Measurements from ENCODE around the gene DNAAF8. TPM values are rescaled to one million over a fixed set of nuclear protein-coding genes. Genes with fewer than 3 reads are reported as not detected.

DNAAF8 gene
- total and polyA plus RNA-seq, 4 donors: 4.3 to 11.3 (median 5.0) TPM

DNA sequence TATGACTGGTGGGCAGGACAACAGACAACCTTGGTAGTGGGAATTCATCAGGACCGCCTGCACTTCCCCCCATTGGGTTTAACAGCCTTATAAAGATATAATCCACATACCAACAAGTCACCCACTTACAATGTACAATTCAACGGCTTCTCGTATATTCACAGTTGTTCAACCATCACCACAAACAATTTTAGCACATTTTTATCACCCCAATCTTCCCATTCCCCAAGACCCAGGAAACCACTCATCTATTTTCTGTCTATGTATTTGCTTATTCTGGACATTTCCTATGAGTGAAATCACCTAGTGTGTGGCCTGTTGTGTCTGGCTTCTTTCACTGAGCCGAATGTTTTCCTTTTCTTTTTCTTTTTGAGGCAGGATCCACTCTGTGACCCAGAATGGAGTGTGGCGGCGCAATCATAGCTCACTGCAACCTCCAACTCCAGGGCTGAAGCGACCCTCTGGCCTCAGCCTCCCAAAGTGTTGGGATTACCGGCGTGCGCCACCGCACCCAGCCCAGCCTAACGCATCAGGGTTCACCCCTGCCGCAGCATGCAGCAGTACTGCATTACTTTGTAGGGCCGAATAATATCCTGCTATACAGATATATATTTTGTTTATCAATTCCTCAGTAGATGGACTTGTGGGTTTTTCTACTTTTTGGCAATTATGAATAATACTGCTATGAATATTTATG lies 11.1 kb upstream of the DNAAF8 start:
- no peaks in the 10 kb centered on the region for H3K4me1 ChIP-seq (ENCODE audit: control insufficient read depth in 5 of 5, insufficient read depth in 5 of 5, low read length in 5 of 5)
- H3K9ac ChIP-seq (ENCODE audit: insufficient read depth in 1 of 2, low read length in 2 of 2): no peak overlapping the region
- H3K4me3 ChIP-seq: no peak overlapping the region
- ATAC-seq (ENCODE audit: insufficient read depth, low FRiP score) (no peak), DNase-seq (no peak)
- 96 to 98% methylated on average over 14 of the region's 14 CpGs for WGBS, 2 donors
- no peaks in the 10 kb centered on the region for H3K9me3 ChIP-seq (ENCODE audit: control insufficient read depth in 4 of 4, insufficient read depth in 3 of 4, low read length in 3 of 4)
- TF ChIP-seq, protein P1, sequence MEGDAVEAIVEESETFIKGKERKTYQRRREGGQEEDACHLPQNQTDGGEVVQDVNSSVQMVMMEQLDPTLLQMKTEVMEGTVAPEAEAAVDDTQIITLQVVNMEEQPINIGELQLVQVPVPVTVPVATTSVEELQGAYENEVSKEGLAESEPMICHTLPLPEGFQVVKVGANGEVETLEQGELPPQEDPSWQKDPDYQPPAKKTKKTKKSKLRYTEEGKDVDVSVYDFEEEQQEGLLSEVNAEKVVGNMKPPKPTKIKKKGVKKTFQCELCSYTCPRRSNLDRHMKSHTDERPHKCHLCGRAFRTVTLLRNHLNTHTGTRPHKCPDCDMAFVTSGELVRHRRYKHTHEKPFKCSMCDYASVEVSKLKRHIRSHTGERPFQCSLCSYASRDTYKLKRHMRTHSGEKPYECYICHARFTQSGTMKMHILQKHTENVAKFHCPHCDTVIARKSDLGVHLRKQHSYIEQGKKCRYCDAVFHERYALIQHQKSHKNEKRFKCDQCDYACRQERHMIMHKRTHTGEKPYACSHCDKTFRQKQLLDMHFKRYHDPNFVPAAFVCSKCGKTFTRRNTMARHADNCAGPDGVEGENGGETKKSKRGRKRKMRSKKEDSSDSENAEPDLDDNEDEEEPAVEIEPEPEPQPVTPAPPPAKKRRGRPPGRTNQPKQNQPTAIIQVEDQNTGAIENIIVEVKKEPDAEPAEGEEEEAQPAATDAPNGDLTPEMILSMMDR (IDR thresholded peaks at IDR 0.05; ENCODE audit: control extremely low read depth, extremely low read depth): no peak
- H3K36me3 ChIP-seq (ENCODE audit: control insufficient read depth in 4 of 4, insufficient read depth in 4 of 4, low read length in 4 of 4): peaks cover 0 to 30% (median 8%) of the 10 kb centered on the region in 4 donors
- H3K27ac ChIP-seq (ENCODE audit: low read depth in 1 of 2, low read length in 1 of 2): no peak overlapping the region
- no peaks in the 10 kb centered on the region for H3K27me3 ChIP-seq (ENCODE audit: control insufficient read depth in 3 of 3, insufficient read depth in 3 of 3, low read length in 2 of 3)

- TF ChIP-seq, protein P1 (IDR thresholded peaks at IDR 0.05; ENCODE audit: control extremely low read depth, extremely low read depth): no peak
- WGBS, 2 donors: 91 to 94% methylated on average over 11 of the region's 11 CpGs
- no peaks in the 10 kb centered on the region for H3K9me3 ChIP-seq (ENCODE audit: control insufficient read depth in 4 of 4, insufficient read depth in 3 of 4, low read length in 3 of 4)
- H3K27me3 ChIP-seq (ENCODE audit: control insufficient read depth in 3 of 3, insufficient read depth in 3 of 3, low read length in 2 of 3): no peaks in the 10 kb centered on the region
- ATAC-seq (ENCODE audit: insufficient read depth, low FRiP score) (no peak), DNase-seq (no peak)
- peaks cover 0 to 33% (median 9%) of the 10 kb centered on the region in 4 donors for H3K36me3 ChIP-seq (ENCODE audit: control insufficient read depth in 4 of 4, insufficient read depth in 4 of 4, low read length in 4 of 4)
- no peaks in the 10 kb centered on the region for H3K4me1 ChIP-seq (ENCODE audit: control insufficient read depth in 5 of 5, insufficient read depth in 5 of 5, low read length in 5 of 5)
- H3K9ac ChIP-seq (ENCODE audit: insufficient read depth in 1 of 2, low read length in 2 of 2): no peak overlapping the region
- H3K4me3 ChIP-seq: no peak overlapping the region
- H3K27ac ChIP-seq (ENCODE audit: low read depth in 1 of 2, low read length in 1 of 2): no peak overlapping the region
Measured at GRCh38 chr16:4724661-4725270, 9.6 kb upstream of the DNAAF8 start.

DNA sequence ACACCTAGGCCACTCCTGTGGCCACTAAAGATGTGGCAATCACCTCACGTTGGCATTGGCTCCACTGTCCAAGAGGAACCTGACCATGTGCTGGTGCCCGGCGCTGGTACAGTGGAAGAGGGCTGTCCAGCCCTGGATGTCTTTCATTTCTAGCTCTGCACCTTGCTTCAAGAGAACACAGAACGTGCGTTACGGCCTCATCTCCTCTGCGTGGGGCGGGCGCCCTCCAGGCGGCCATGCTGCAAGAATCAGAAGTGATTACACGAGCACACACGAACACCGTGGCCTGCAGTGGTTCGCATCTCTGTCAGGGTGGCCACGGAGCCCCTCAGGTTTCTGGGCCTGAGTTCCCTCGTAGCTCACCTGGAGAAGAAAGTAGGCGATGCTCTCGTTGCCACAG lies 7.7 kb upstream of the DNAAF8 start:
- Histone ChIP-seq H3K36me3 (ENCODE audit: control insufficient read depth in 4 of 4, insufficient read depth in 4 of 4, low read length in 4 of 4) (peaks cover 0 to 38% (median 11%) of the 10 kb centered on the region in 4 donors), H3K27me3 (ENCODE audit: control insufficient read depth in 3 of 3, insufficient read depth in 3 of 3, low read length in 2 of 3) (no peaks in the 10 kb centered on the region), H3K27ac (ENCODE audit: low read depth in 1 of 2, low read length in 1 of 2) (no peak overlapping the region), H3K4me3 (no peak overlapping the region), H3K9me3 (ENCODE audit: control insufficient read depth in 4 of 4, insufficient read depth in 3 of 4, low read length in 3 of 4) (no peaks in the 10 kb centered on the region), H3K9ac (ENCODE audit: insufficient read depth in 1 of 2, low read length in 2 of 2) (no peak overlapping the region), H3K4me1 (ENCODE audit: control insufficient read depth in 5 of 5, insufficient read depth in 5 of 5, low read length in 5 of 5) (no peaks in the 10 kb centered on the region)
- TF ChIP-seq, protein P1 (IDR thresholded peaks at IDR 0.05; ENCODE audit: control extremely low read depth, extremely low read depth): no peak
- DNase-seq (no peak), ATAC-seq (ENCODE audit: insufficient read depth, low FRiP score) (no peak)
- WGBS, 2 donors: 92 to 93% methylated on average over 18 of the region's 18 CpGs

Data from lung (tissue), 12 donors.